Stimulated activated CD8-positive, alpha-beta memory T cell treated with anti-CD3 and anti-CD28 coated beads, Interleukin-12 subunit alpha, Interleukin-12 subunit beta, amount 100 ng/mL, for 1 hour (primary cell): ENCODE measurements around the gene SLC6A4.
"Not testable (repeated sequence)": the region's sequence is repeated elsewhere in the genome, so short reads cannot be mapped to it uniquely, and the experiment has no call there.

ENCODE experiments used
- DNase-seq: peaks from one replicate; pipeline ENCODE4 v3.0.0-alpha.2; 2020; ENCODE audit warnings: low read depth

Gene SLC6A4

DNA sequence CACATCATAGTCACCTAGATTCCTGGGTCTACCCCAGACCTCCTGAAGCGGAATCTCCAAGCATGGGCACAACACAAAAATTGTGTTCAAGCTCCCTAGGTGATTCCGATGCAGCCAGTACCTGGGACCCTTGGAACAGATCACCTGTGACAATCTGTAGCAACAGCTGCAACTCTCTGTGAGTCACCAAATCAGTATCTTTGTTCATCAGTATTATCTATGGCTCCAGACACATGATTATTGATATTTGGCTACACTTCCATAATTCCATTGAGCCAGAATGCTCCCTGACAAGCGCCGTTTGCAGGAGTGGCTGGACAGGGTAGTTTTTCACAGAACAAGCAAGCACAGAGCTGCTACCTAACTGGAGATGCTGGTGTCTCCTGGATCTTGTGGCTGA is 16.2 kb downstream of the SLC6A4 start:
- no peak for DNase-seq

DNA sequence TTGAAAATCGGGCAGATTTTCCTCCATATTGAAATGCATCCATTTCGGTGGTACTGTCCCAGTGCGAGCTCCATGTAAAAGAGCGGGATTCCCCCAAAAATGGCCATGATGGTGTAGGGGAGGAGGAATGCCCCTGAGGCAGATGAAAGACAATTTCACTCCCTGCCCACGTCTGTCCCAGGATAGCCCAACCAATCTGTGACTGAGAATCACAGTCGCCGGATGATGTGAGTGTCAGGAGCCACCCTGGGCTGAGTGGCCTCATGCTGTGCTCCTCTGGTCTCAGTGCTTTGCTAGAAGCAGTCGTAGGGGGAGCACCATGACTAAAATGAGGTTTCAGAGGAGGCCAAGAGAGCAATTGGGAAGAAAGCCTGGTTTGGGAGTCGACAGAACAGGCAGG is 16.7 kb downstream of the SLC6A4 start:
- DNase-seq = no peak

- no peak for DNase-seq
Measured at GRCh38 chr17:30217746-30218245, 17.7 kb downstream of the SLC6A4 start.

- DNase-seq = no peak
Measured at GRCh38 chr17:30217054-30217453, 18.4 kb downstream of the SLC6A4 start.

DNA sequence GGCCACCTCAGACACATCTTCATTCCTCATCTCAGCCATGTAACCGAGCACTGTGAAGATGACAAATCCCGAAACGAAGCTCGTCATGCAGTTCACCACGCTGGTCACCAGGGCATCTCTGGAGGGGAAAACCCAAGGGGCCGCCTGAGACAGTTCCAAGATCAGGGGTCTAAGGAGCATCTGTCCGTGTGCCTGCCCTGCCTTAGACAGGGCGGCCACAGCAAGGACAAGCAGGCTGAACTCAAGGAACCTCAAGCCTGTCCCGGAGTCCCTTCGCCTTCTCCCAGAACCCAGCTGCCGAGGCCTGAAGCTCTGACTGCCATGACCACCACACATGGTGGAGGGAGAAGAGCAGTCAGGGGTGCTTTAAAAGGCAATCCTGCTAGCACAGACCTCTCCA is 22.7 kb downstream of the SLC6A4 start:
- DNase-seq = no peak

GRCh38 chr17:30211371-30211770 is 24.1 kb downstream of the SLC6A4 start:
- DNase-seq = no peak

GRCh38 chr17:30210901-30211300 is 24.6 kb downstream of the SLC6A4 start:
- DNase-seq = no peak

DNA sequence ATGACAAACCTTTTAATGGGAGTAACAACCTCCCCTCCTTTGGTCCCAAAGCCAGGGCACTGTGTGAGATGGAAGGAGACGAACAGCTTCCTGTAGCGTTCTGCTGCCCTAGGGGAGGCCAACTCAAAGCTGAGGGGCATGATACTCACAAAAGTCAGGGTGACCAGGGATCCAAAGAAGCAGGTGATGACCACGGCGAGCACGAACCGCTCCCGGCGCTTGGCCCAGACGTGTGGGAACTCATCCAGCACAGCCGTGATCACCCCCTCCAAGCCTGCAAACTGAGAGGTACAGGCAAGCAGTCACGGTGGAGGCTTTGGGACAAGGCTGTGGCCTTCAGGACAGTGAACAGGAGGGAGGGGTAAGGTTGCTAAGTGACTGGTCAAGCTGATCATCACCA is 25.1 kb downstream of the SLC6A4 start:
- no peak for DNase-seq

DNA sequence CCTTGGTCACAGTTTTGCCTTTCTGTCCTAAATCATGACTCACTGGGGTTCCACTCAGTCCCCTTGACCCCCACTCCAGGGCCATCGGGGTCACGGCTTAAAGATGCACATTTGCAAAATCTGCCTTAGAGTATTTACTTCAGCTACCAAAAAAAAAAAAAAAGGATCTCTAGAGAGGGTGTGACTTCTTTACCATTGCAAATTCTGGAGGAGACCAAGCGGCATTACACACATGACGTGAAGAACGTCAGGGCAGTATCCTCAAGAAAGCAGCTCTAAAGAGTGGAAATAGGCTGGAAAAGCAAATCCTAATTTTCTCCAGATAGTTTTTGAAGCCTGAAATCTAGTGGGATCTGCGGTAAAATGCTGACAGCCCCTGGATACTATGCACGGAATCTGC is 25.6 kb downstream of the SLC6A4 start:
- DNase-seq = no peak

DNA sequence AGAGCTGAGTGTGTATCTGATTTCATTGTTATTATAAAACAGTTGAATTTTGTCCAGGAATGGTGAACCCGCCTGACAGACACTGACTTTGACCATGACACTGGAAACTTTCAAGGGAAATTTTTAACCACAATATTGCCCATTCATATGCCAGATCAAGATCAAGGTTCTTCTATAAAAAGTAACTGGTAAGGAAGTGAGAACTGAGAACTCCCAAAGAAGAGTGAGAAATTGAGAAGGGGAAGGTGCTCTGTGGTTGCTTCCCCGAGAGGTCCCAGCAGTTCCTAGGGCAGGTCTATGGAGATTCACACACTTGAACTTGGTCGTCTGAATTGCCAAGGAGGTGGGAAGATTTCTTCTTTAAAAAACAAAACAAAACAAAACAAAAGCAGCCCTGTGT is 27.3 kb downstream of the SLC6A4 start:
- no peak for DNase-seq

- no peak for DNase-seq
Measured at GRCh38 chr17:30207655-30208054, 27.8 kb downstream of the SLC6A4 start.

- DNase-seq = no peak
Measured at GRCh38 chr17:30203471-30203981, 32.0 kb downstream of the SLC6A4 start.

DNA sequence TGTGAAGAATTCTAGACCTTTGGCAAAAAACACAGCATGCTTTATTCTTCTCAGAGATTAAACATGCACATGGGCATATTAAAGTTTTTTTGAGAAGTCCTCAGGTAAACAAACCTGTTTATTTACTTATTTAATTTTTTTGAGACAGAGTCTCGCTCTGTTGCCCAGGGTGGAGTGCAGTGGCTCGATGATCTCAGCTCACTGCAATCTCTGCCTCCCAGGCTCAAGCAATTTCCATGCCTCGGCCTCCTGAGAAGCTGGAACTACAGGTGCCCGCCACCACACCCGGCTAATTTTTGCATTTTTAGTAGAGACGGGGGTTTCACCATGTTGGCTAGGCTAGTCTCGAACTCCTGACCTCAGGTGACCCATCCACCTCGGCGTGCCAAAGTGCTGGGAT is 34.8 kb downstream of the SLC6A4 start:
- DNase-seq = not testable (repeated sequence)

DNA sequence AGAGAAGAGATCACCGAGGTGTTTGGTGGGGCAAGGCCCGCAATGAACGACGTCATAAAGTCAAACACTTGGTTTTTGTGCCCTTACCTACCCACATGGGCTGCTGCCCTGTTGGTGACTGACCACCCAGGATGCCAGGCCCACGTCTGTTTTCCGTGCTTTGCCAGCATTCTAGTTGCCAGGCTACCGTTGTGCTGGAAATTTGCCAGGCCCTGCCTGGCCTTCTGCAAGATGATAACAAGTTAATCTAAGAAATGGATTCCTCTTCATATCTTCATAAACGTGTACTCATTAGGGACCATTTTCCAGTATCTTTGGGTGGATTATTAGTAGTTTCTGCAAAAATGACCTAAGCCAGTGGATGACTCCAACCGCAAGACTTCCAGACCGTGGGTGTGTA is 35.4 kb downstream of the SLC6A4 start:
- no peak for DNase-seq

- DNase-seq = no peak
Measured at GRCh38 chr17:30199600-30199999, 35.9 kb downstream of the SLC6A4 start.

DNA sequence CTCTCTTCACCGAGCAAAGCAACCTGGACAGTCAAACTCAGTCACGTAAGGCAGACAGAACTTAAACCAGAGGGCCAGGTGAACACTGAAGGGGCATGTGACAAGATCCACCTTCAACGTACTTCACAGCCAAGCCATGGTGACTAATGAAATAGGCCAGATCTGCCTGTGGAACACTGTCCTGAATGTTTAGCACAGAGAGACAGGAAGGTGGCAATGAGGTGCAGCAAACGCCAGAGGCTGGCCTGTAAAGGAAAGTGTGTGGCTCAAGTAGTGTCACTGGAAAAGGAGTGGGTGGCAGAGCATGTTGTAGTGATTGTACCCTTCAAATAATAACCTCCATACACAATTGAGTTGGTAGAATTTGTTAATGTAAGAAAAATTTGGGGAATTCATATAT is 38.1 kb downstream of the SLC6A4 start:
- no peak for DNase-seq

- no peak for DNase-seq
Measured at GRCh38 chr17:30196504-30196903, 39.0 kb downstream of the SLC6A4 start.

DNA sequence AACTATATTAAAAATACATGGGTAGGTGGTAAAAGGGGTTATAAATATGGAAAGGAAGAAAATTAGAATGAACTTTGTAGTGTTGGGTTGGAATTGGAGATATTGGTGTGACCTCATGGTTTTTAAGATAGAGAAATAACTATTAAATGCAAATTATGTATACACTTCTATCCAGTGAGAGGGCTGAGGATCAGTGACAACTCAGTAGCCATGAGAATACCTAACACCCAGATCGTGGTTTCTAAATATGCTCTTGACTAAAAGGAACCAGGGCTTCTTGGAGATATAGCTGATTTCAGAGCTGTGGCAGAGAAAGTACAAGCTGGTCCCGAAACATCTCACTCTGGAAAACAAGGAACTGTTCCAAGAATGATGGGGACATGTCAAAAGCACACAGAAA is 44.4 kb downstream of the SLC6A4 start:
- no peak for DNase-seq

DNA sequence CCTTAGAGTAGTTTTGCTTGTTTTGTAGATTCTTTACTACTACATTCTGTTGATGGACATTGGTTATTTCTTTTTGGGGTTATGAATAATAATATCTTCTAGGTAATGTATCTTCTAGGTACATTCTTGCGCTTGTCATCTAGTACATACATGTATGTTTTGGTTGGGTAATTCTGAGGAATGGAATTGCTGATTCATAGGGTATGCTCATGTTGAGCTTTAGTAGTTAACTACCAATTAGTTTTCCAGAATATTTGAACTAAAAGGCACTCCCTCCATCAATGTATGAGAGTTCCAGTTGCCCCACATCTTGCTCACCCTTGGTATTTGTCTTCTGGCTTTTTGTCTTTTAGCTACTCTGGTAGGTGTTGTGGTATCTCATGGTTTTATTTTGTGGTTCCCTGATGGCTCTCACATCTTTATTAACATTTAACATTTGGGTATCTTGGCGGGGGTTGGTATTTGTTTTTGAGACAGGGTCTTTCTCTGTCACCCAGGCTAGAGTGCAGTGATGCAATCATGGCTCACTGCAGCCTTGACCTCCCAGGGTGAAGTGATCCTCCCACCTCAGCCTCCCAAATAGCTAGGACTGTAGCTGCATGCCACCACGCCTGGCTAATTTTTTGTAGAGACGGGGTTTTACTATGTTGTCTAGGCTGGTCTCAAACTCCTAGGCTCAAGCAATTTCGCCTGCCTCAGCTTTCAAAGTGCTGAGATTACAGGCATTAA is 47.1 kb downstream of the SLC6A4 start:
- no peak for DNase-seq

DNA sequence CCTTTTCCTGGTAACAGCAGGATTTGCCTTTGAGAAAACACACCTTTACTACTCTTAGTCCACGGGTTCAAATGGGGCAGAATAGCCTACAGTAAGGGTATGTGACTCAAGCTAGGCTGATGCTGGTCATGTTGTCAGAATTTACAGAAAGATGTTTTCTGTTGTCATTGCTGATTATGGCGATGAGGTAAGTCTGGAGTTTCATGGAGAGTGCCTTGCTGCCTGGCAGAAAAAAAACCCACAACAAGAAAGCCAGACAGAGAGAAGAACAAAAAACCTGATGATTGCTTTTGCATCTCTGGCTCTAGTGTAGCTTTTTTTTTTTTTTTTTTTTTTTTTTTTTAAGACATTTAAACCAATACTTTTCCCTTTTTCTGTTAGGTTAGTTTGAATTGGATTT is 47.9 kb downstream of the SLC6A4 start:
- no peak for DNase-seq

DNA sequence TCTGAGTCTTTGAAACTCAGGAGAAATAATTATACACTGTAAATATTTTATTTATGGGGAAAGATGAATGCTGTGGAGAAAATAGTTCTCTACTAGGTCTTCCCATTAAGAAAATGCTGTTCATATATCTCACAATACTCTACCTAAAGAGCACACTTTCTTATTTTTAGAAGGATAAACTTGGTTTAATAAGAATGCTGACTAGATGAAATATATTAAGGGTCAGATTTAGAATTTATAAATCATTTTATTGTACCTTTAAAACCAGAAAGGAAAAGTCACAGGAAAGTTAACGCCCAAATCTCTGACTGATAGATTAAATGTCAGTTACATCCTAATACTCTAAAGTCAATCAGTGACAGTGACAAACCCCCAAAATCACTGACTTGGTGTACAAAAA is 48.7 kb downstream of the SLC6A4 start:
- no peak for DNase-seq

DNA sequence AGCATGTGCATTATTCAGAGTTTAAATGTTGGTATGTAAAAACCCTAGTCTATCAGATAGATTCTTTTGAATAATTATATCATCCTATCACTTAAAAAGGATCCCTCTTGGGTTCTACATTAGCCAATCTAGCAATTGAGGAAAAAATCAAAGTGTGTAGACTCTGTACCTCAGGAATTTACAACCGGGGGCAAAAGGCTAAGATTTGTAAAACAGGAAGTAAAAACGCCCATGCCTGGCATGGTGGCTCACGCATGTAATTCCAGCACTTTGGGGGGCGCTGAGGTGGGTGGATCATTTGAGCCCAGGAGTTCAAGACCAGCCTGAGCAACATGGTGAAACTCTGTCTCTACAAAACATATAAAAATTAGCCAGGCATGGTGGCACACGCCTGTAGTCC is 58.6 kb downstream of the SLC6A4 start:
- DNase-seq = no peak

- no peak for DNase-seq
Measured at GRCh38 chr17:30174556-30174955, 60.9 kb downstream of the SLC6A4 start.

DNA sequence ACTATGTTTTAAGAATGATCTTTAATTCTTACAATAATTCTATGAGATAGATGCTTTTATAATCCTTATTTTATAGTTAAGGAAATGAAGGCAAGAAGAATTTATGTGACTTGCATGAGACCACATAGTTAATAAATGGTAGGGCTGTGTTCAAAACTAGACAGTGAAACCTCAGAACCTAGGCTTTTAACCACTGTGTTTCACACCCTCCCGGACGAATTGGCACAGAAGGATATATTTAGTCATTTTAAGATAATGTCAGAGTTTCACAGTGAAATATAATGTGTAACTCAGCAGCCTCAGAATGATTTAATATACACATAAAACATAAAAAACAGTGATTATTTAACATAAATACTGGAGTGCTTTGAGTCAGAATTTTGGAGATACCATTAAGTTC is 61.8 kb downstream of the SLC6A4 start:
- DNase-seq = no peak
